HG03342 (cell line): ENCODE measurements around the gene PALLD.

Experiments
- ATAC-seq: cut with Tn5 transposase; IDR thresholded peaks from one replicate; pipeline ENCODE4 v1.9.1; 2021; ENCODE audit warnings: mild to moderate bottlenecking, moderate library complexity; ENCODE audit not compliant: unreplicated experiment

PALLD gene

GRCh38 chr4:168637872-168638756, 141.3 kb downstream of the PALLD start:
- ATAC-seq: no peak

- ATAC-seq: no peak
Observed at GRCh38 chr4:168639914-168640313, 143.1 kb downstream of the PALLD start.

- ATAC-seq: no peak
Observed at GRCh38 chr4:168641811-168642140, 144.9 kb downstream of the PALLD start.

GRCh38 chr4:168642591-168642990, 145.7 kb downstream of the PALLD start:
- ATAC-seq: no peak

- ATAC-seq: no peak
Observed at GRCh38 chr4:168643111-168643795, 146.4 kb downstream of the PALLD start.

- no peak for ATAC-seq
Observed at GRCh38 chr4:168643796-168644159, 146.9 kb downstream of the PALLD start.

- no peak for ATAC-seq
Observed at GRCh38 chr4:168646001-168646768, 149.3 kb downstream of the PALLD start.

- ATAC-seq: no peak
Observed at GRCh38 chr4:168647646-168648375, 151.0 kb downstream of the PALLD start.

- no peak for ATAC-seq
Observed at GRCh38 chr4:168648494-168648893, 151.6 kb downstream of the PALLD start.

- no peak for ATAC-seq
Observed at GRCh38 chr4:168648929-168649328, 152.1 kb downstream of the PALLD start.

GRCh38 chr4:168651374-168651773, 154.5 kb downstream of the PALLD start:
- ATAC-seq: no peak

- ATAC-seq: no peak
Observed at GRCh38 chr4:168651864-168652263, 155.0 kb downstream of the PALLD start.

- ATAC-seq: no peak
Observed at GRCh38 chr4:168652755-168653154, 155.9 kb downstream of the PALLD start.

GRCh38 chr4:168654104-168654847, 157.4 kb downstream of the PALLD start:
- no peak for ATAC-seq

GRCh38 chr4:168654848-168655174, 158.0 kb downstream of the PALLD start:
- ATAC-seq: no peak

- no peak for ATAC-seq
Observed at GRCh38 chr4:168655182-168655581, 158.3 kb downstream of the PALLD start.

- ATAC-seq: no peak
Observed at GRCh38 chr4:168656055-168656660, 159.3 kb downstream of the PALLD start.

- ATAC-seq: no peak
Observed at GRCh38 chr4:168656946-168657473, 160.2 kb downstream of the PALLD start.

GRCh38 chr4:168658751-168659150, 161.9 kb downstream of the PALLD start:
- no peak for ATAC-seq
